ENCODE results near the gene PPIC.

The PPIC gene

GRCh38 chr5:123044926-123045617, 8.5 kb upstream of the PPIC start:
- no peaks in the 10 kb centered on the region for H3F3A ChIP-seq (ENCODE audit: insufficient read depth, low read length)
- H3K4me3 ChIP-seq (ENCODE audit: low read depth, low read length, poor library complexity, severe bottlenecking): no peak overlapping the region
- TF ChIP-seq, protein P1, sequence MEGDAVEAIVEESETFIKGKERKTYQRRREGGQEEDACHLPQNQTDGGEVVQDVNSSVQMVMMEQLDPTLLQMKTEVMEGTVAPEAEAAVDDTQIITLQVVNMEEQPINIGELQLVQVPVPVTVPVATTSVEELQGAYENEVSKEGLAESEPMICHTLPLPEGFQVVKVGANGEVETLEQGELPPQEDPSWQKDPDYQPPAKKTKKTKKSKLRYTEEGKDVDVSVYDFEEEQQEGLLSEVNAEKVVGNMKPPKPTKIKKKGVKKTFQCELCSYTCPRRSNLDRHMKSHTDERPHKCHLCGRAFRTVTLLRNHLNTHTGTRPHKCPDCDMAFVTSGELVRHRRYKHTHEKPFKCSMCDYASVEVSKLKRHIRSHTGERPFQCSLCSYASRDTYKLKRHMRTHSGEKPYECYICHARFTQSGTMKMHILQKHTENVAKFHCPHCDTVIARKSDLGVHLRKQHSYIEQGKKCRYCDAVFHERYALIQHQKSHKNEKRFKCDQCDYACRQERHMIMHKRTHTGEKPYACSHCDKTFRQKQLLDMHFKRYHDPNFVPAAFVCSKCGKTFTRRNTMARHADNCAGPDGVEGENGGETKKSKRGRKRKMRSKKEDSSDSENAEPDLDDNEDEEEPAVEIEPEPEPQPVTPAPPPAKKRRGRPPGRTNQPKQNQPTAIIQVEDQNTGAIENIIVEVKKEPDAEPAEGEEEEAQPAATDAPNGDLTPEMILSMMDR (IDR thresholded peaks at IDR 0.05; ENCODE audit: low read length): no peak
- no peak for TF ChIP-seq EZH2 (IDR thresholded peaks at IDR 0.05; ENCODE audit: borderline replicate concordance, low read length)

GRCh38 chr5:123039673-123040072, 3.1 kb upstream of the PPIC start:
- Histone ChIP-seq H3K27ac (ENCODE audit: low read depth, low read length, poor library complexity, severe bottlenecking) (no peak overlapping the region), H3K9ac (ENCODE audit: low read length) (no peak overlapping the region), H3K4me3 (ENCODE audit: low read depth, low read length, poor library complexity, severe bottlenecking) (no peak overlapping the region), H3K27me3 (ENCODE audit: insufficient read depth, low read length) (no peaks in the 10 kb centered on the region), H2AFZ (ENCODE audit: low read length) (no peak overlapping the region), H3K4me2 (ENCODE audit: low read length) (no peak overlapping the region), H3K9me2 (ENCODE audit: low read depth, low read length) (no peaks in the 10 kb centered on the region), H3K79me2 (ENCODE audit: insufficient read depth, low read length) (no peaks in the 10 kb centered on the region), H3K36me3 (ENCODE audit: insufficient read depth, low read length) (no peaks in the 10 kb centered on the region), H4K20me1 (ENCODE audit: insufficient read depth, low read length) (no peaks in the 10 kb centered on the region), H3F3A (ENCODE audit: insufficient read depth, low read length) (no peaks in the 10 kb centered on the region), H3K9me3 (ENCODE audit: low read length) (no peaks in the 10 kb centered on the region), H3K4me1 (ENCODE audit: insufficient read depth, low read length, severe bottlenecking) (no peaks in the 10 kb centered on the region)
- TF ChIP-seq, protein P1 (IDR thresholded peaks at IDR 0.05; ENCODE audit: low read length): no peak
- no peak for TF ChIP-seq EZH2 (IDR thresholded peaks at IDR 0.05; ENCODE audit: borderline replicate concordance, low read length)

More at GRCh38 chr5:123044926-123045617, 8.5 kb upstream of the PPIC start:
- no peak overlapping the region for H3K9ac ChIP-seq (ENCODE audit: low read length)
- H3K79me2 ChIP-seq (ENCODE audit: insufficient read depth, low read length): no peaks in the 10 kb centered on the region
- H4K20me1 ChIP-seq (ENCODE audit: insufficient read depth, low read length): no peaks in the 10 kb centered on the region
- H3K36me3 ChIP-seq (ENCODE audit: insufficient read depth, low read length): no peaks in the 10 kb centered on the region
- no peak overlapping the region for H3K27ac ChIP-seq (ENCODE audit: low read depth, low read length, poor library complexity, severe bottlenecking)
- H3K4me2 ChIP-seq (ENCODE audit: low read length): no peak overlapping the region
- no peaks in the 10 kb centered on the region for H3K9me3 ChIP-seq (ENCODE audit: low read length)
- no peak overlapping the region for H2AFZ ChIP-seq (ENCODE audit: low read length)
- H3K27me3 ChIP-seq (ENCODE audit: insufficient read depth, low read length): no peaks in the 10 kb centered on the region
- H3K9me2 ChIP-seq (ENCODE audit: low read depth, low read length): no peaks in the 10 kb centered on the region
- H3K4me1 ChIP-seq (ENCODE audit: insufficient read depth, low read length, severe bottlenecking): no peaks in the 10 kb centered on the region

- no peaks in the 10 kb centered on the region for H3K36me3 ChIP-seq (ENCODE audit: insufficient read depth, low read length)
- H4K20me1 ChIP-seq (ENCODE audit: insufficient read depth, low read length): no peaks in the 10 kb centered on the region
- no peaks in the 10 kb centered on the region for H3K4me1 ChIP-seq (ENCODE audit: insufficient read depth, low read length, severe bottlenecking)
- no peak overlapping the region for H3K27ac ChIP-seq (ENCODE audit: low read depth, low read length, poor library complexity, severe bottlenecking)
- no peaks in the 10 kb centered on the region for H3K27me3 ChIP-seq (ENCODE audit: insufficient read depth, low read length)
- no peak overlapping the region for H3K4me3 ChIP-seq (ENCODE audit: low read depth, low read length, poor library complexity, severe bottlenecking)
- H3K4me2 ChIP-seq (ENCODE audit: low read length): no peak overlapping the region
- H3K79me2 ChIP-seq (ENCODE audit: insufficient read depth, low read length): no peaks in the 10 kb centered on the region
- H2AFZ ChIP-seq (ENCODE audit: low read length): no peak overlapping the region
- no peak overlapping the region for H3K9ac ChIP-seq (ENCODE audit: low read length)
- no peak for TF ChIP-seq EZH2 (IDR thresholded peaks at IDR 0.05; ENCODE audit: borderline replicate concordance, low read length)
- H3K9me3 ChIP-seq (ENCODE audit: low read length): no peaks in the 10 kb centered on the region
- H3F3A ChIP-seq (ENCODE audit: insufficient read depth, low read length): no peaks in the 10 kb centered on the region
- H3K9me2 ChIP-seq (ENCODE audit: low read depth, low read length): no peaks in the 10 kb centered on the region
Observed at GRCh38 chr5:123037104-123037418, 536 bp upstream of the PPIC start.

GRCh38 chr5:123035918-123036390, 571 bp downstream of the PPIC start:
- H3K9me2 ChIP-seq (ENCODE audit: low read depth, low read length): no peaks in the 10 kb centered on the region
- H3K9me3 ChIP-seq (ENCODE audit: low read length): no peaks in the 10 kb centered on the region
- no peak overlapping the region for H3K4me2 ChIP-seq (ENCODE audit: low read length)
- no peaks in the 10 kb centered on the region for H3K36me3 ChIP-seq (ENCODE audit: insufficient read depth, low read length)
- H3F3A ChIP-seq (ENCODE audit: insufficient read depth, low read length): no peaks in the 10 kb centered on the region
- no peaks in the 10 kb centered on the region for H3K79me2 ChIP-seq (ENCODE audit: insufficient read depth, low read length)
- no peaks in the 10 kb centered on the region for H3K4me1 ChIP-seq (ENCODE audit: insufficient read depth, low read length, severe bottlenecking)
- TF ChIP-seq, protein P1 (IDR thresholded peaks at IDR 0.05; ENCODE audit: low read length): no peak
- TF ChIP-seq EZH2 (IDR thresholded peaks at IDR 0.05; ENCODE audit: borderline replicate concordance, low read length): no peak
- H3K4me3 ChIP-seq (ENCODE audit: low read depth, low read length, poor library complexity, severe bottlenecking): no peak overlapping the region
- H4K20me1 ChIP-seq (ENCODE audit: insufficient read depth, low read length): no peaks in the 10 kb centered on the region
- no peaks in the 10 kb centered on the region for H3K27me3 ChIP-seq (ENCODE audit: insufficient read depth, low read length)
- H3K9ac ChIP-seq (ENCODE audit: low read length): no peak overlapping the region
- H3K27ac ChIP-seq (ENCODE audit: low read depth, low read length, poor library complexity, severe bottlenecking): no peak overlapping the region
- no peak overlapping the region for H2AFZ ChIP-seq (ENCODE audit: low read length)

Measured in OCI-LY1 (cell line).